Sigmoid colon (tissue), 4 donors: ENCODE results near the gene XDH.

Experiments used
- CTCF ChIP-seq, 4 experiments: fragments of 450-650 bp in 3 of 4; fragments of 200-600 bp in 1 of 4; IDR thresholded peaks; one replicate each; pipeline ENCODE4 v1.5.1; 2016 to 2019; ENCODE audit warnings: antibody characterized with exemption in 4 of 4, mild to moderate bottlenecking in 3 of 4, moderate library complexity in 2 of 4
- EP300 ChIP-seq, 4 donors: sonication (generic); formaldehyde crosslinking; IDR thresholded peaks; one replicate each; pipeline ENCODE4 v1.6.1; 2017; ENCODE audit warnings: antibody characterized with exemption in 4 of 4
- POLR2A ChIP-seq, 2 donors: fragments of 450-650 bp; IDR thresholded peaks; one replicate each; pipeline ENCODE4 v1.6.1; 2016; ENCODE audit warnings: antibody characterized with exemption in 2 of 2, mild to moderate bottlenecking in 2 of 2, moderate library complexity in 2 of 2
- POLR2AphosphoS5 ChIP-seq, 4 donors: sonication (generic); formaldehyde crosslinking; IDR thresholded peaks; one replicate each; pipeline ENCODE4 v1.6.1; 2017; ENCODE audit warnings: antibody characterized with exemption in 4 of 4

DNA sequence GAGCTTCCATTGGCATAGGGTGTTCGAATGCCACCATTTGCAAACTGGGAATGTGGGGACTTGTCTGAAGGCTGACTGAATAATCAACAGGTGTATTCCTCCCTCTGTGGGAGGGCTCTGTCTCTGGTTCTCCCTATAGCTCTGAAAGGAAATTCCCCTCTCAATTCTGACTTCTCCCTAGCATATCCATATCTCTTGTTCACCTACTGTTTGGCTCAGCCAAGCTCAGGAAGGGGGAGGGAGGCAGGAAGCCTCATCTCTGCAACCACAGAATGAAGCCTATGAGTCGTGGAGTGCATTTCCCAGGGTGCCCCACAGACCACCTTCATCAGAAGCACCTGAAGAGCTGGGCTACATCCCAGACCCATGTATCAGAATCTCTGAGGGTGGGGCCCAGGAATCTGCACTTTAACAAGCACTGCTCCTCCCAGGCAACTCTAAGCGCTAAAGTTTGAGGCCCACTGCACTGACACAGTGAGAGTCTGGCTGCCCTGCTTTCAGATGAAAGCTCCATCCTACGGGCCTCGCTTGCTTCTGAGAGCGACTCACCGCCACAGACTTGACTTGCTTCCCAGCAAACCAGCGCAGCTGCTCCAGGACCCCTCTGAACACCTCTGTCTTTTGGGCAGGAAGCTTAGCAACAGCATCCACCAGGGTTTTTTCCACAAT, 32.0 kb downstream of the XDH start:
- TF ChIP-seq POLR2AphosphoS5 (IDR thresholded peaks at IDR 0.05): no peak
- TF ChIP-seq CTCF (IDR thresholded peaks at IDR 0.05): no peak
- no peak for TF ChIP-seq POLR2A (IDR thresholded peaks at IDR 0.05)
- no peak for TF ChIP-seq EP300 (IDR thresholded peaks at IDR 0.05)
